HG03103 (cell line): ENCODE measurements around the gene PPARG.
"Not testable (repeated sequence)": the region's sequence is repeated elsewhere in the genome, so short reads cannot be mapped to it uniquely, and the experiment has no call there.

Experiments used
- ATAC-seq: cut with Tn5 transposase; IDR thresholded peaks from one replicate; pipeline ENCODE4 v1.9.1; 2021; ENCODE audit warnings: low read depth; ENCODE audit not compliant: unreplicated experiment

PPARG gene

DNA sequence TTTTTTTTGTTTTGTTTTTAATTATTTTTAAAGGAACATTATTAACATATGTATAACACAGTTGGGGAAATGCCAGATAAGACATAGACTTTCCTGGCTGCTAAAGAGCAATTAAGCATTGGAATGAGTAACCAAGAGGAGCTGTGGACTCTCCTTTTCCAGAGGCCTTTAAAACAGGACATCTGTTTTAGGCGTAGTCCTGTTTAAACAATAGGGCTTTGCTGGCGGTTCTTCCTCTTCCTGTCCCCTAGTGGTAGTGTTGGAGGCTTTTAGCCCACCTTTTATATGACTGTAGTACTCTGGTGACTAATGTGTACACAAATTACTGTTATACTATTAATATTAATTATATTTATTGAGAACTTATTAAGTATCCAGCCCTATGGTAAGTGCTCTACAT, 81.9 kb downstream of the PPARG start:
- ATAC-seq: no peak

- no peak for ATAC-seq
Measured at GRCh38 chr3:12371525-12372140, 82.8 kb downstream of the PPARG start.

DNA sequence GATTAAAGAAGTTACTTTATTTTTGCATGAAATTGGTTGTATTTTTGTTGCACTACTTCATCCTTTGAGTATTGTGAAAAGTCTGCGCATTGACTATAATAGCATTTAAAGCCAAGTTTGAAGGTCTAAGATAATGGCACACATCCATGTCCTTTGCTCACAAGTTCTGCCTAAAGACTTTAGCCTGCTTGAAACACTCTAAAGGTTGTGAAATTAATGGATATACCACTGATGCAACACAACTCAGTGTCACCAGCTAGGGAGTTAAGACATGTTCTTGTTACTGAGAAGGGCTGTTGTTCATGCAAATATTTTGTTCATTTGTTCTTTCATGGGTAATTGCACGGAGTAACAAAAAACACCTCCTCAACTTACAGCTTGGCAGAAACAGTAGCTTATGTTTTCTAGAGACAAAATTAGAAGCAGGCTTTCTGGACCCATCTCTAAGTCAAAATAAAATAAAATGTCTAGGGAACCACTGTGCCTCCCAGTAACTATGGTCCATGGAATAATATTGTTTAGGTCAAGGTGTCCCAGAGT, 83.9 kb downstream of the PPARG start:
- ATAC-seq: no peak

DNA sequence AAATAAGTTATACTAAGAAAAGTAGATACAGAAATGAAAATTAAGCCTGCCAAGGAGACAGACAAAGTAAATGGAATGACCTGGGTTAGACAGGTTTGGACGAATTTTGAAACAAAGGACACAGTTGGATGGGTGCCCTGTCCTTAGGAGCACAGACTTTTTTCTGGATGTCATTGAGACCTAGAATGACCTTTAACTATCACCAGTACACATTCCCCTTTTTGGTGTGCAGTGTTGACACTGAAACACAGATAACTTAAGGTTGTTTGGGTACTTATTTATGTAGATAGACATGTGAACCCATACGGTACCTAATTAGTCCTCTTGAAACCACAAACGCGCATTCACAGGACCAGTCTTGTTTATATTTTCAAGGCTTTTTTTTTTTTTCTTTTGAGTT, 86.7 kb downstream of the PPARG start:
- ATAC-seq: no peak

DNA sequence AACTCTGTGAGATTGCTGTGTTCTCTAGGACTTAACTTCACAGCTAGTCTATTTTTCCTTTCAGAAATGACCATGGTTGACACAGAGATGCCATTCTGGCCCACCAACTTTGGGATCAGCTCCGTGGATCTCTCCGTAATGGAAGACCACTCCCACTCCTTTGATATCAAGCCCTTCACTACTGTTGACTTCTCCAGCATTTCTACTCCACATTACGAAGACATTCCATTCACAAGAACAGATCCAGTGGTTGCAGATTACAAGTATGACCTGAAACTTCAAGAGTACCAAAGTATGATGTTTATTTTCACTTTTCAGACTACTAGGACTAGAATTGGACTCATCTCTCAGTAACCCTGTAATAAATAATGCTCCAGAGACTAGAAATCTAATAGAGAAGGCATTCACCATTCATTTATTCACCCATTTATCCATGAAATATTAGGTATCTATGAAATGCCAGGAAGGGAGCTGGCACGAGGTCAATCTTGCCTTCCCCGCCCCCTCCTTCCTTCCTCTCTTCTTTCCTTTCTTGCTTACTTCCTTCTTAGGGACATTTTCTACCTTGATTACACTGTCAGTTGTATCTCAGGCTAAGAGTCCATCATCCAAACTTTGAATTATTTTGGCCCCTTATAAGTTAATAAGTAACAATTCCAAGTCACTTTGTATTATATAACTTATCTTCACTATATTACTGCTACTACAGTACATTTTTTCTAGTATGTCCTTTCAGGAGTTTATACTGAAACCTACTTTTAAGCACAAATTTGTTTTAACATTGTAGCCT, 91.0 kb downstream of the PPARG start:
- no peak for ATAC-seq

GRCh38 chr3:12380461-12380860, 91.6 kb downstream of the PPARG start:
- no peak for ATAC-seq

- no peak for ATAC-seq
Measured at GRCh38 chr3:12381199-12381598, 92.3 kb downstream of the PPARG start.

DNA sequence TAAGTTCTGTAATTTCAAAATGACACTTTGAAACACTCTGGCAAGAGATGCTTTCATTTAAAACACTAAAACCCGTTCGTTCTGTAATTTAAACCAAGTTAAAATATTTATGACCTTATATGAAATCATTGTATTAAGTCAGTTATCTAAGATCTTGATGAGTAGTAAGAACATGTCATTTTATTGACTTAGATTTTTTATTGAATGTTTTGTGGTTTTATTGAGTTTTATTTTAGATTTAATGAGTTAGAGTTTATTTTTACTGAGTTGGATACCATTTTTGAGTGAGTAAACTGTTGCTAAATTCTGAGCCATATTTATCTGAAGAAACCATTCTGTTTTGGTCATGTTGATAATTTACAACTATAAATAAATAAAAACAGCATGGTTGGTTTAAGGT, 94.3 kb downstream of the PPARG start:
- ATAC-seq: no peak

DNA sequence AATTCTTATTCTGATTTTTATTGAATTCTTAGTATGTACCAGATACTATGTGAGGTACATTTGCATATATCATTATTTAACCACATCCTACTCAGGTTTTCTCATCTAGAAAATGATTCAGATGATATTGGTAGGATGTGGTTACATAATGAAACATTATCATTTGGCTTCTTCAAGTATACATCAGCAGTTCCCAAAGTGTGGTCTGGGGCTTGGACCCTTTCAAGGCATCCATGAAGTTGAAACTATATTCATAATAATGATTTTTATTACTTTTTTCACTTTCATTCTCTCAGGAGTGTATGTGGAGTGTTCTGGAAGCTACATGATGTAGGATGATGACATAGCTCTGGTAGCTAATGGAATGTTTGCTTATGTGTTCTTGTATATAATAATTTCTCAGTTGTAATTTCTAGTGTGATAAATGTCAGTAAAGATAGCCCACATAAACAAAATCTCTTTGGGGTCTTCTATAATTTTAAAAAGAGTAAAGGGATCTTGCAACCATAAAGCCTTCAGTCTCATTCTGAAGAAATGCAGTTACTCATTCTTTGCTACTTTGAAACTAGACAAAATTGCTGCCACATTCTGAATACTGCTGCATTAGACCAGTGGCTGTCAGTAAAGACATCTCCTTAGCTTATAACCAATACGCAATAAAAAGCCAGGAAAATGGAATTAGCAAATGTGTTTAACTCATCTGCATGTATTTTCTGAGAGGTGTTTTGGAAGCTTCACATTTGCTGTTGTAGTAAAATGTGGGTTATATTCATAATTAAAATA, 95.8 kb downstream of the PPARG start:
- ATAC-seq: no peak

DNA sequence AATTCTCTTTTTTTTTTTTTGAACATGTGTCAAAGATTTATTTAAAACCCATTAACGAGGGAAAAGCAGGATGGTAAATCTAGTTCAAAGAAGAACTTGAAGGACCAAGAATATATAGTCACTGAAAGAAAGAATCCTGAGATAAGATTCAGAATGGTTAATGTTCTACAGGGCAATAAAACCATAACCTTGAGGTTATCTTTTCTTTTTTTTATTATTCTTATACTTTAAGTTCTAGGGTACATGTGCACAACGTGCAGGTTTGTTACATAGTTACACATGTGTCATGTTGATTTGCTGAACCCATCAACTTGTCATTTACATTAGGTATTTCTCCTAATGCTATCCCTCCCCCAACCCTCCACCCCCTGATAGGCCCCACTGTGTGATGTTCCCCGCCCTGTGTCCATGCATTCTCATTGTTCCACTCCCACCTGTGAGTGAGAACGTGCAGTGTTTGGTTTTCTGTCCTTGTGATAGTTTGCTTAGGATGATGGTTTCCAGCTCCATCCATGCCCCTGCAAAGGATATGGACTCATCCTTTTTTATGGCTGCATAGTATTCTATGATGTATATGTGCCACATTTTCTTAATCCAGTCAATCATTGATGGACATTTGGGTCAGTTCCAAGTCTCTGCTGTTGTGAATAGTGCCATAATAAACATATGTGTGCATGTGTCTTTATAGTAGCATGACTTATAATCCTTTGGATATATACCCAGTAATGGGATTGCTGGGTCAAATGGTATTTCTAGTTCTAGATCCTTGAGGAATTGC, 97.8 kb downstream of the PPARG start:
- ATAC-seq: not testable (repeated sequence)

DNA sequence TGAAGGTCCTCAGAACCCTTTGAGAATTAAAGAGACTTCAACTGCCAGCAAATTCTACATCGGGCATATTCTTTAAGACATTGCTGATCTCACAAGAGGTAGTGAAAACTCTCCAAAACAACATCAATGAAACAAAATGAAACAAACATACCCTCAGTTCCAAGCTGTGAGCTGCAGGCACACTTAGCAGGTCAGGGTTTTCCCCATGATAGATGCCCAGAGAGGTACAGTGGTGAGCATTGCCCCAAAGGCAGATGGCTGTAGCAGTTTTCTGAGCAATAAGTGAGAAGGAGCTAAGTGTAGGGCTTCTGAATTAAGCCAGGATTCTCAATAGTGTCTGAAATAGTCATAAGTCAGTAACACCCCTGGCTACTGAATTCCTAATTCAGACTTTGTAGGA, 99.3 kb downstream of the PPARG start:
- no peak for ATAC-seq

GRCh38 chr3:12392101-12392878, 103.4 kb downstream of the PPARG start:
- no peak for ATAC-seq

- no peak for ATAC-seq
Measured at GRCh38 chr3:12393894-12394293, 105.0 kb downstream of the PPARG start.

GRCh38 chr3:12394569-12395271, 105.8 kb downstream of the PPARG start:
- no peak for ATAC-seq

GRCh38 chr3:12395349-12396012, 106.6 kb downstream of the PPARG start:
- peak; percentile 87 for ATAC-seq

- no peak for ATAC-seq
Measured at GRCh38 chr3:12396471-12396870, 107.6 kb downstream of the PPARG start.

- no peak for ATAC-seq
Measured at GRCh38 chr3:12399226-12399625, 110.4 kb downstream of the PPARG start.

DNA sequence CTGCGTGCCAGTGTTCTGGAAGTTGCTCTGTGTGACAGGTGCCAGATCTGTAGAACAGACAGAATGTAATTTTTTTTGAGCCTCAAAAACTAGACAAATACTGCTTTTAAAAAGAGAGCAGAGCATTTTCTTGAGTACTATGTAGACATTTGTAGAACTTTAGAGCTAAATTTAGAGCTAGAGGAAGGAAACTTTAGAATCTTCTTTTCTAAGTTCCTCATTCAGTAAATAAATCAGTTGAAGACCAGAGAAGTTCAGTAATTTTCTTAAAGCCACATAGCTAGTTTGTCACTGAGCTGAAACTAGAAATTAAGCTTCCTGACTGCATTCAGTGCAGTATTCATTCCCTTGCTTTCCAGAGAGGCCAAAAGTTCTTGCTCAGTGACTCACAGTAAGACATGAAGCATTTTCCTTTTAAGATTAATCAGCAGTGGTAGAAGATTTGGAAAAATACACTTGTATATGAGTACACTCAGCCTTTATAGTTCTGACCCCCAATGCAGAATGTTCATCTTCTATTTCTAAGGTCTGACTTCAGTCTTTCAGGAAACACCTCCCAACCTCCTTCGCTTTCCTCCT, 111.8 kb downstream of the PPARG start:
- ATAC-seq: no peak
